WI38 (cell line): ENCODE results near the gene LRRC63.
"Not testable (repeated sequence)": the region's sequence is repeated elsewhere in the genome, so short reads cannot be mapped to it uniquely, and the experiment has no call there.

Source experiments
- H3K4me3 ChIP-seq: 2 replicates; pipeline ENCODE4 v1.5.1; 2011; ENCODE audit warnings: low read depth, mild to moderate bottlenecking, control low read depth, low read length
- CTCF ChIP-seq: IDR thresholded peaks from 2 replicates; pipeline ENCODE4 v1.5.1; 2012; ENCODE audit warnings: low read depth, mild to moderate bottlenecking, control low read depth, low read length

The LRRC63 gene

GRCh38 chr13:46210362-46211083, 1.2 kb upstream of the LRRC63 start:
- no peak overlapping the region for H3K4me3 ChIP-seq
- TF ChIP-seq CTCF: no peak

- no peak for TF ChIP-seq CTCF
- H3K4me3 ChIP-seq: peak overlapping the region; percentile 46
These were observed 629 bp upstream of the LRRC63 start for GRCh38 chr13:46211116-46211482.

- no peak overlapping the region for H3K4me3 ChIP-seq
- TF ChIP-seq CTCF: no peak
These were observed 1.5 kb downstream of the LRRC63 start for GRCh38 chr13:46213242-46213641.

- H3K4me3 ChIP-seq: not testable (repeated sequence)
These were observed 3.0 kb downstream of the LRRC63 start for GRCh38 chr13:46214741-46215140.

GRCh38 chr13:46220234-46220633, 8.5 kb downstream of the LRRC63 start:
- not testable (repeated sequence) for H3K4me3 ChIP-seq

- no peak for TF ChIP-seq CTCF
- no peak overlapping the region for H3K4me3 ChIP-seq
These were observed 17.5 kb downstream of the LRRC63 start for GRCh38 chr13:46229251-46229650.

GRCh38 chr13:46232281-46232680, 20.6 kb downstream of the LRRC63 start:
- TF ChIP-seq CTCF: no peak
- H3K4me3 ChIP-seq: no peak overlapping the region

- TF ChIP-seq CTCF: no peak
These were observed 23.6 kb downstream of the LRRC63 start for GRCh38 chr13:46235286-46235685.

More at GRCh38 chr13:46235286-46235685, 23.6 kb downstream of the LRRC63 start:
- no peak overlapping the region for H3K4me3 ChIP-seq
